Activated CD8-positive, alpha-beta T cell treated with anti-CD3 and anti-CD28 coated beads, Interleukin-2, amount 10 ng/mL, durations not matched to agents 7 days and 5 days (primary cell): ENCODE data around the gene RAD9B. TPM values are rescaled to one million over a fixed set of nuclear protein-coding genes. Genes with fewer than 3 reads are reported as not detected.
"Not testable (repeated sequence)": the region's sequence is repeated elsewhere in the genome, so short reads cannot be mapped to it uniquely, and the experiment has no call there.

Experiments used
- ATAC-seq: fragments of 150-1000 bp; cut with Tn5 transposase; one replicate; pipeline ENCODE4 v1.10.0; 2021; ENCODE audit warnings: moderate library complexity
- CTCF ChIA-PET: fragments of 350-600 bp; sonication (Branson Sonifier 250); formaldehyde crosslinking; loops from one replicate; lab custom pipeline; 2021; ENCODE audit warnings: antibody characterized with exemption; lab: Charles Lee
- POLR2A ChIA-PET: fragments of 350-600 bp; sonication (Branson Sonifier 250); formaldehyde crosslinking; loops from one replicate; lab custom pipeline; 2021; ENCODE audit warnings: antibody characterized with exemption; lab: Charles Lee
- DNase-seq: peaks from one replicate; pipeline ENCODE4 v3.0.0-alpha.2; 2020
- H3K27ac Mint-ChIP-seq: one replicate; pipeline ENCODE4 v1.8.0; 2021; ENCODE audit warnings: mild to moderate bottlenecking, mixed read lengths
- H3K27me3 Mint-ChIP-seq: one replicate; pipeline ENCODE4 v1.8.0; 2021; ENCODE audit warnings: low read depth, mixed read lengths
- H3K36me3 Mint-ChIP-seq: one replicate; pipeline ENCODE4 v1.8.0; 2021; ENCODE audit warnings: low read depth, mixed read lengths
- H3K4me1 Mint-ChIP-seq: one replicate; pipeline ENCODE4 v1.8.0; 2021; ENCODE audit warnings: low read depth, mixed read lengths
- H3K4me3 Mint-ChIP-seq: one replicate; pipeline ENCODE4 v1.8.0; 2021; ENCODE audit warnings: mild to moderate bottlenecking, mixed read lengths
- H3K9me3 Mint-ChIP-seq: one replicate; pipeline ENCODE4 v1.8.0; 2022; ENCODE audit warnings: mixed read lengths; ENCODE audit not compliant: insufficient read depth
- total RNA-seq, 2 experiments: library from RNA; stranded (reverse); gene quantifications; one replicate each; pipeline ENCODE4 v1.2.3, GENCODE V29; 2021

The RAD9B gene
- total RNA-seq, 2 experiments from 2014 or later: 0.68 to 2.3 TPM

DNA sequence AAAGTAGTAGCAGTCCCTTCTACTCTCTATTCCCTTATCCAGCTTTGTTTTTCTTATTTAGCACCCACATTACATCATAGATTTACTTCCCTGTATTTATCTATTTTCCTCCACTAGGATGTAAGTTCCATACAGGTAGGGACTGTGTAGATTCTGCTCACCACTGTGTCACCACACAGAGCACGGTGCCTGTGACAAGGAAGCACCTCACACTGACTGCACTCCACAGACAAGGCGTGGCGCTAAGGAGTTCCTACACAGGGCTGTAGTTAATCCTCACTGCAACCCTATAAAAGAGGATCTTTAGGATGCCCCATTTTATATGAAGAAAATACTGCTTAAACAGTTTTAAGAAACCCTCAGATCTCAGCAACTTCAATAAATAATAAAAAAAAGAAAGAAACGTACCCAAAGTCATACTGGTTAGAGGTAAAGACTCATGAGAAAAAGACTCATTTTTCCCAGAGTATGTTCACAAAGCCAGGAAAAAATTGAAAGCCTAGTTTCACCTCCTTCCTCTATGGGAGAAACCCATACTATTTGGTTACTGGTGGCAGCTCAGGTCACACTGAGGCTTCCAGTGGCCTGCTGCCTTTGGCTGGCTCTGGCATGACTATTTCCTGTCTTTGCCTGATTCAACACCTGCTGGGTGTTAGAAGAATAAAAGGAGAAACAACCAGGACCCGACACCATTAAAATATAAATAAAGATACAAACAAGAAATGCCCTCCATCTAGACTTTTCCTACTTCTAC lies 36.9 kb downstream of the RAD9B start:
- DNase-seq: no peak
- POLR2A ChIA-PET: no interaction called here
- Mint-ChIP-seq H3K4me1 (peaks cover 24% of the 10 kb centered on the region), H3K27me3 (no peaks in the 10 kb centered on the region), H3K9me3 (no peaks in the 10 kb centered on the region), H3K4me3 (no peak overlapping the region), H3K27ac (no peak overlapping the region), H3K36me3 (peaks cover 61% of the 10 kb centered on the region)
- no peak for ATAC-seq
- CTCF ChIA-PET: interaction anchor here (0.7 to 3.7 kb wide), 7 partner anchors 54 to 89 kb away, joined by 3 to 13 read pairs (median 5); partner anchors contain the start of genes ARPC3 and FAM216A

DNA sequence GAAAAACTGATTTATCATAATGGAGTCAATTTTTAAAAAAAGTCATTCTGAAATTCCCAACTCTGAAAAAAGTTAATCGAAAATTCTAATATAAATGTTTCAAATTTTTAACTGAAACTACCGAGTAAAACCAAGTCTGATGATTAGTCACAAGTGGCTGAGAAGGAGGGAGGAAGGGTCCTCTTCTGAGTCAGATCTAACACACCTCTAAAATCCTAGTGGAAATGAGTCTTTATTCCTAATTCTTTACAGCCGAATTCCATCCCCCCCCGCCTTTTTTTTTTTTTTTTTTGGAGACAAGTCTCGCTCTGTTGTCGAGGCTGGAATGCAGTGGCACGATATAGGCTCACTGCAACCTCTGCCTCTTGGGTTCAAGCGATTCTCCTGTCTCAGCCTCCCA lies 37.9 kb downstream of the RAD9B start:
- Mint-ChIP-seq H3K27me3 (no peaks in the 10 kb centered on the region), H3K27ac (no peak overlapping the region), H3K4me1 (peaks cover 24% of the 10 kb centered on the region), H3K36me3 (peaks cover 57% of the 10 kb centered on the region), H3K9me3 (no peaks in the 10 kb centered on the region), H3K4me3 (no peak overlapping the region)
- ChIA-PET CTCF (interaction anchor here (0.7 to 3.7 kb wide), 6 partner anchors 22 to 90 kb away, joined by 3 to 13 read pairs (median 6); partner anchors contain the start of genes ARPC3 and FAM216A), POLR2A (no interaction called here)
- no peak for ATAC-seq
- DNase-seq: no peak

DNA sequence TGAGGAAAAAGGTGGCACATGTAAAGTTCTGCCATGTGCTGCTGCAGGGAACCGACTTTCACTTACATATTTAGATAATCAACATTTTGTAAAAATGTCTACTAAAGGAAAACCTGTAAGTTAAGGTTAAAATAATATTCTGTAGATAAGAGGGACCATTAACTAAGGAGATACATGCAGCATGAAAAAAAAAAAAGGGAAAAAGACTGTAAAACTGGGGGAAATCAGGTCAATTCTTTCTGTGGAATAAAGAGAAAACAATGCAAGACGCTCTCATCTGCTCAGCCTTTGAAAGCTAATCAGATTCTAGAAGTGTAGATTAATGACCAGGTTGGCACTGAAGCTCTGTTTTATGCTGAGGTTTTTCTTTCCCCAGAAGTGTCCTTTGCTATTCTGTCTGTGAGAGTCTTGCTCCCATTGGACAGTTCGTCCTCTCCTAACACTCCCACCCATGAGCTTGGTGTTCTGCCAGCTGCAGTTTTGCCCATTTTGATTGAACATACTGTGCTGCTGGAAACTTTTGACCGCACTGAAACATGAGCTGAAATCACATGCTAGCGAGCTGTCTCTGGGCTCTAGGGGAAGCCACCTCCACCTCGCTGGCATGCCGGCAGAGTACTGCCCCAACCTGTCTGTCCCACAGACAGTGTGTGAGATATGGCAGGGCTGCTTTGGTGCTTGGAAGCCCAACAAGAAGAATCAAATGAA lies 41.3 kb downstream of the RAD9B start:
- ChIA-PET POLR2A (interaction anchor here (0.6 to 2.1 kb wide), 4 partner anchors 32 to 289 kb away, joined by 3 to 5 read pairs (median 3); partner anchors contain the start of genes FAM216A and GPN3), CTCF (interaction anchor here (0.6 to 3.2 kb wide), 7 partner anchors 8 to 93 kb away, joined by 3 to 34 read pairs (median 3); partner anchors contain the start of gene ARPC3)
- Mint-ChIP-seq H3K4me1 (peaks cover 34% of the 10 kb centered on the region), H3K4me3 (no peak overlapping the region), H3K27me3 (no peaks in the 10 kb centered on the region), H3K9me3 (no peaks in the 10 kb centered on the region), H3K36me3 (peaks cover 49% of the 10 kb centered on the region), H3K27ac (no peak overlapping the region)
- ATAC-seq (no peak), DNase-seq (no peak)

DNA sequence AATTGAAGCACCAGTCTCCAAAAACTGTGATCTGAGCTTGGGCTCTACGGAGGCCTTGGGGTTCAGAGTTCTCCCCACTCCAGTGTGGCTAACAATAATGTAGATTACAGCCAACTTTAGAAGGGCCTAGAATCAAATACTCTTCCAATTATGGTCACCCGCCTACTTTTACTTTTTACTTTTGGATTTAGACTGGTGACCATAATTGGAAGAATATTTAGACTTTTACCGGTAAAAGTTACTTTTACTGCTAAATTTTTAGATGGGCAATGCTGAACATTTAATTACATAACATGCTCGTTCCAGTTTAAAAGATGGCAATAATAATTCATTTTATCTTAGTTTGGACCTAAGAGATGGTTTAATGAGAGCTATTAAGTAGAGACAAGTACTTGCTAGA lies 41.8 kb downstream of the RAD9B start:
- no peaks in the 10 kb centered on the region for H3K27me3 Mint-ChIP-seq
- H3K36me3 Mint-ChIP-seq: peaks cover 46% of the 10 kb centered on the region
- POLR2A ChIA-PET: interaction anchor here (0.6 to 2.1 kb wide), 4 partner anchors 31 to 289 kb away, joined by 3 to 5 read pairs (median 3); partner anchors contain the start of genes FAM216A and GPN3
- no peak for DNase-seq
- H3K4me1 Mint-ChIP-seq: peaks cover 32% of the 10 kb centered on the region
- no peak for ATAC-seq
- H3K4me3 Mint-ChIP-seq: no peak overlapping the region
- CTCF ChIA-PET: interaction anchor here (0.6 to 3.2 kb wide), 6 partner anchors 8 to 94 kb away, joined by 3 to 34 read pairs (median 4); partner anchors contain the start of gene ARPC3
- H3K27ac Mint-ChIP-seq: no peak overlapping the region
- no peaks in the 10 kb centered on the region for H3K9me3 Mint-ChIP-seq

DNA sequence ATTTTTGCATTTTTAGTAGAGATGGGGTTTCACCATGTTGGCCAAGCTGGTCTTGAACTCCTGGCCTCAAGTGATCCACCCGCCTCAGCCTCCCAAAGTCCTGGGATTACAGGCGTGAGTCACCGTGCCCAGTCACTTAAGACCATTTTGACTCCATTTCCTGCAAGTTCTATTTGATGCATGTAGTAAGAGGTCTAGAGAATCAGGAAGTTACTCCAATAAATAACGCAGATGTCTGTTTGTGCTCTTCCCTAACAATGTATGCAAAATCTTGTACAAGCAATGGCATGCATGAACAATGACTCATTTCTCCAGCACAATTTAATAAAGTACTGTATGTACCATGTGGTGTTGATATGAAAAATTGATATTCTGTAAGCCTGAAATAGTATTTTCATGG lies 43.1 kb downstream of the RAD9B start:
- ATAC-seq, H3K27me3 Mint-ChIP-seq, H3K4me3 Mint-ChIP-seq, POLR2A ChIA-PET, DNase-seq, H3K27ac Mint-ChIP-seq, H3K9me3 Mint-ChIP-seq: not testable (repeated sequence)
- Mint-ChIP-seq H3K4me1 (peaks cover 27% of the 10 kb centered on the region), H3K36me3 (peaks cover 44% of the 10 kb centered on the region)
- CTCF ChIA-PET: interaction anchor here (3.2 kb wide), 1 partner anchor 56 kb away, joined by 34 read pairs; no protein-coding TSS in a partner anchor

DNA sequence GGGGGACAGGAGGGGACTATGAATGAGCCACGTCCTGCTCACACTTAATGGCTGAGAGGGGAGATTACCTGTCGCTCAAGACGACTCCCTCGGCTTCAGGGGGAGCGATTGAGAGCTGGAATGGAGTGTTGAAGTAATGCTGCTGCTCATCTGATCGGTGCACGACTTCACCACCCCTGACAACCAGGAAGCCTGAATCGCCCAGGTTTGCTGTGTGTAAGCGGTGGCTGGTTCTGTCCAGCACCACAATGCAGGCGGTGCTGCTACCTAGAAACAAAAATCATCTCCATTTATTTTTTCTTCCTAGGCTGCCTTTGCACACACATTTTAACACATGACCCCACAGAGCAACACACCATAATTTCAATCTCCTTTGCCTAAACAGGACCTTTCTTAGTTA lies 43.7 kb downstream of the RAD9B start:
- CTCF ChIA-PET: interaction anchor here (3.2 to 10.1 kb wide), 2 partner anchors 54 to 56 kb away, joined by 34 to 259 read pairs; no protein-coding TSS in a partner anchor
- DNase-seq (no peak), ATAC-seq (no peak)
- POLR2A ChIA-PET: no interaction called here
- Mint-ChIP-seq H3K27ac (no peak overlapping the region), H3K4me3 (no peak overlapping the region), H3K4me1 (peaks cover 27% of the 10 kb centered on the region), H3K27me3 (no peaks in the 10 kb centered on the region), H3K36me3 (peaks cover 48% of the 10 kb centered on the region), H3K9me3 (no peaks in the 10 kb centered on the region)

DNA sequence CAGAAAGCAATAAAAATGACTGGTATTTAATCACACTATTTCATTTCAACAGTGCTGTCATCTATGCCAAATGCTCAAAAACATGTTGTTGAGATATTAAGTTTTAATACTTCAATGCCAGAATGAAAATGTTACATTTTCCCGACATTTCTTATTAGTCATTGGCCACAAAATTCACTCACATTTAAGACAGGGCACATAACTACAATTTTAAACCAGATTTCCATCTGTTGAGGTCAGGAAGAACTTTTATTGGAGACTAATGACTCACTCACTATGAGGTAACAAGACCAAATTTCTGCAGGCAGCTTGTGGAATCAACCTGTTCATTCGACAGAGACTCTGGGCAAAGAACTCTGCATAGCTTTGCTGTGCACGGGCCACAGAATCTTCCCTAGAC lies 44.2 kb downstream of the RAD9B start:
- peaks cover 50% of the 10 kb centered on the region for H3K36me3 Mint-ChIP-seq
- ChIA-PET CTCF (interaction anchor here (10.1 kb wide), 1 partner anchor 53 kb away, joined by 259 read pairs; no protein-coding TSS in a partner anchor), POLR2A (no interaction called here)
- H3K4me1 Mint-ChIP-seq: peaks cover 27% of the 10 kb centered on the region
- H3K4me3 Mint-ChIP-seq: no peak overlapping the region
- H3K27ac Mint-ChIP-seq: no peak overlapping the region
- H3K27me3 Mint-ChIP-seq: no peaks in the 10 kb centered on the region
- H3K9me3 Mint-ChIP-seq: no peaks in the 10 kb centered on the region
- DNase-seq (no peak), ATAC-seq (no peak)

DNA sequence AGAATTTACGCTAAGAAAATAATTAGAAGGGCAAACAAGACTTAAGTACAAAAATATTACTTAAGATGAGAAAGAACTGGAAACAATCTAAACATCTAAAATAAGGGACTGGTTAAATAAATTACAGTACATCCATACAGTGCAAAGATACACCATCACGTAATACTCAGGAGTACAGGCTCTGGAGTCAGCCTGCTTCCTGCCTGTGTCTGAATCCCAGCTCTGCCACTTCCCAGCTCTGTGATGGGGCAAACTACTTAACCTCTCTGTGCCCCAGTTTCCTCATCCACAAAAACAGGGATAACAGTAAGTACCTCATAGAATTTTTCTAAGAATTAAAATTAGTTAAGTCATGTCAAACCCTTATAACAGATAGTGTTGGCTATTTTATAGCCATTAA lies 45.0 kb downstream of the RAD9B start:
- CTCF ChIA-PET: interaction anchor here (10.1 kb wide), 1 partner anchor 52 kb away, joined by 259 read pairs; no protein-coding TSS in a partner anchor
- Mint-ChIP-seq H3K27ac (no peak overlapping the region), H3K4me1 (peaks cover 28% of the 10 kb centered on the region), H3K9me3 (no peaks in the 10 kb centered on the region), H3K4me3 (no peak overlapping the region), H3K27me3 (no peaks in the 10 kb centered on the region), H3K36me3 (peaks cover 55% of the 10 kb centered on the region)
- DNase-seq (no peak), ATAC-seq (no peak)
- POLR2A ChIA-PET: no interaction called here

DNA sequence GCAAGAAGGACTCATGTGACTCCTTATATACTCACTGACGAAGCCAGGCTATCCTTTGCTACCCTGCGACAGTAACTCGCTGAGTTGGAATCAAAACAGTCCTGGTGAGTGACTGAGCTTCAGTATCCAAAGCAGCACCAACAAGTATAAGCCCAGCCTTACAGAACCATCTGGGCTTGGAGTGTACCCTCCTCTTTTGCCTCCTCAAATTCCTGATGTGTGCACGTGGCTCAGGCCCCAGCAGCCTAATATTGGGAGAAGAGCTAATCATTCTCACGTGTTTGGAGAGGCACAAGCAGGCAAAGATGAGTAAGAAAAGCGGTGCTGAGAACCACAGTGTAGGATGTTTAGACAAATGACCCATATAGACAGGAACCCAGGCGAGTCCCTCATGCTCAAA lies 46.5 kb downstream of the RAD9B start:
- Mint-ChIP-seq H3K4me3 (no peak overlapping the region), H3K27ac (no peak overlapping the region), H3K4me1 (peaks cover 18% of the 10 kb centered on the region), H3K27me3 (no peaks in the 10 kb centered on the region), H3K9me3 (no peaks in the 10 kb centered on the region), H3K36me3 (peaks cover 41% of the 10 kb centered on the region)
- ChIA-PET POLR2A (interaction anchor here (0.6 to 1.2 kb wide), 2 partner anchors 26 to 46 kb away, joined by 3 to 6 read pairs; partner anchors contain the start of gene RAD9B), CTCF (interaction anchor here (0.8 to 10.1 kb wide), 5 partner anchors 15 to 81 kb away, joined by 3 to 259 read pairs (median 4); partner anchors contain the start of genes FAM216A and GPN3)
- no peak for DNase-seq
- no peak for ATAC-seq

DNA sequence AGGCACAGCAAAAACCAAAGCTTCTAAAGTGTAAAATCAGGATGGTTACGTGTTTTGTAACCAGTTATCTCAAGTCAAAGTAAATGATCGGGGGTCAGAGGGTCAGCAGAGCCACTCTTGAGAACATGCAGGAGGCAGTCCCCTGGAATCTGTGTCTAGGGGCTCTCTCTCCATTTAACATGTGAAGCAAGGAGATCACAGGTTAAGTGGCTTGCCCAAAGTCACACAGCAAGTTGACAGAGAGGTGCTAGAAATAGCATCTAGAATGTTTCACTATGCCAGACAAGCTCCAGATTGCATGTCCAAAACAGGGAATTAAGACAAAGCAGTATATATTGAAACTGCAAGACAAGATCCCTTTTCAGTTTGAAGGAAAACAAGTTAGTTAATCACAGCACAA lies 47.6 kb downstream of the RAD9B start:
- ChIA-PET POLR2A (interaction anchor here (0.6 to 1.2 kb wide), 2 partner anchors 36 to 47 kb away, joined by 3 read pairs; partner anchors contain the start of gene RAD9B), CTCF (interaction anchor here (0.7 to 10.1 kb wide), 6 partner anchors 14 to 88 kb away, joined by 3 to 259 read pairs (median 4); partner anchors contain the start of genes FAM216A and GPN3)
- Mint-ChIP-seq H3K27ac (no peak overlapping the region), H3K4me1 (peaks cover 16% of the 10 kb centered on the region), H3K27me3 (no peaks in the 10 kb centered on the region), H3K4me3 (no peak overlapping the region), H3K9me3 (no peaks in the 10 kb centered on the region), H3K36me3 (peaks cover 37% of the 10 kb centered on the region)
- ATAC-seq: no peak
- DNase-seq: no peak

DNA sequence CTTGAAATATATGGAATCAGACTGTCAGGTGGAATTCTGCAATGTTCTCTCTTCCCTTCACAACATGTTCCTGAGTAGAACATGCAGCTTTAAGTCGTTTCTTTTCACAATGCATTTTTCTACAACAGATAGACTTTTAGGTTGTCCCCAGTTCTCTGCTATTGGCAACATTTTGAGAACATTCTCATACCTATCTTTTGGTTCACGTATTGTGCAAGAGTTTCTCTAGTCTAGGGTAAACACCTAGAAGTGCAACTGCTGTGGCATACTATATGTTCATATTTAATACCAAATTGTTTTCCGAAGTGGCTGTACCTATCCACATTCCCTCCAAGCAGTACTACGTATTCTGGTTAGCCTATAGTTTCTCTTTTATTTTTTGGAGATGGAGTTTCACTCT lies 48.9 kb downstream of the RAD9B start:
- POLR2A ChIA-PET: no interaction called here
- Mint-ChIP-seq H3K36me3 (peaks cover 30% of the 10 kb centered on the region), H3K27ac (no peak overlapping the region), H3K27me3 (no peaks in the 10 kb centered on the region), H3K4me3 (no peak overlapping the region), H3K9me3 (no peaks in the 10 kb centered on the region), H3K4me1 (peaks cover 25% of the 10 kb centered on the region)
- no peak for ATAC-seq
- CTCF ChIA-PET: interaction anchor here (0.9 to 10.1 kb wide), 12 partner anchors 8 to 101 kb away, joined by 3 to 259 read pairs (median 12); partner anchors contain the start of gene ARPC3
- DNase-seq: no peak
